Hepatocyte (in vitro differentiated cells): ENCODE measurements around the gene SRBD1. TPM values are rescaled to one million over a fixed set of nuclear protein-coding genes. Genes with fewer than 3 reads are reported as not detected.

ENCODE experiments used
- DNase-seq: peaks from one replicate; pipeline ENCODE4 v3.0.0-alpha.2; 2016; ENCODE audit warnings: low spot score
- H2AFZ ChIP-seq: fragments of 200-600 bp; sonication (generic); 2 replicates; pipeline ENCODE4 v1.6.0; 2016; ENCODE audit warnings: antibody characterized with exemption, mild to moderate bottlenecking
- H3K27ac ChIP-seq: fragments of 200-600 bp; sonication (generic); 2 replicates; pipeline ENCODE4 v1.5.1; 2016; ENCODE audit warnings: mild to moderate bottlenecking
- H3K27me3 ChIP-seq: fragments of 200-600 bp; sonication (generic); 2 replicates; pipeline ENCODE4 v1.6.1; 2016
- H3K36me3 ChIP-seq: fragments of 200-600 bp; sonication (generic); replicated peaks from 2 replicates; pipeline ENCODE4 v1.5.1; 2016; ENCODE audit warnings: low read depth; ENCODE audit not compliant: insufficient read depth
- H3K4me1 ChIP-seq: fragments of 200-600 bp; sonication (generic); 2 replicates; pipeline ENCODE4 v1.5.1; 2016; ENCODE audit warnings: mild to moderate bottlenecking, moderate library complexity; ENCODE audit not compliant: insufficient read depth
- H3K4me2 ChIP-seq: fragments of 200-600 bp; sonication (generic); 2 replicates; pipeline ENCODE4 v1.6.0; 2016
- H3K4me3 ChIP-seq: fragments of 200-600 bp; sonication (generic); 2 replicates; pipeline ENCODE4 v1.5.1; 2016; ENCODE audit warnings: mild to moderate bottlenecking
- H3K79me2 ChIP-seq: fragments of 200-600 bp; sonication (generic); 2 replicates; pipeline ENCODE4 v1.6.0; 2017; ENCODE audit warnings: mild to moderate bottlenecking
- H3K9me2 ChIP-seq: fragments of 200-600 bp; sonication (generic); replicated peaks from 2 replicates; pipeline ENCODE4 v1.6.0; 2017; ENCODE audit warnings: mild to moderate bottlenecking; ENCODE audit not compliant: insufficient read depth
- H3K9me3 ChIP-seq: fragments of 200-600 bp; sonication (generic); 2 replicates; pipeline ENCODE4 v1.5.1; 2016; ENCODE audit warnings: low read depth, mild to moderate bottlenecking
- H4K20me1 ChIP-seq: fragments of 200-600 bp; sonication (generic); 2 replicates; pipeline ENCODE4 v1.6.0; 2016; ENCODE audit warnings: mild to moderate bottlenecking; ENCODE audit not compliant: insufficient read depth, poor library complexity, severe bottlenecking
- EZH2 ChIP-seq: fragments of 200-600 bp; sonication (generic); IDR thresholded peaks from 2 replicates; pipeline ENCODE4 v1.6.1; 2016; ENCODE audit warnings: antibody characterized with exemption, mild to moderate bottlenecking, borderline replicate concordance
- EZH2phosphoT487 ChIP-seq: fragments of 200-600 bp; sonication (generic); IDR thresholded peaks from one replicate; pipeline ENCODE4 v1.6.1; 2018; ENCODE audit warnings: antibody characterized with exemption, mild to moderate bottlenecking, low read depth, moderate library complexity; ENCODE audit not compliant: unreplicated experiment, severe bottlenecking
- WGBS: methylation state at CpG from one replicate; pipeline ENCODE4 v1.1.6; 2016; ENCODE audit warnings: low lambda C conversion rate; ENCODE audit errors: missing lambda C conversion rate; 5-methylcytosine and 5-hydroxymethylcytosine counted together
- polyA plus RNA-seq: library from polyadenylated mRNA; unstranded; fragments of >200 nt; fragmentation: Nextera tagmentation; extraction: Ambion mirVana; gene quantifications from 2 replicates; pipeline ENCODE4 v1.2.1, GENCODE V29; 2016
- total RNA-seq: library from RNA; depleted of rRNA; stranded (reverse); fragments of >200 nt; gene quantifications from 2 replicates; pipeline ENCODE4 v1.2.3, GENCODE V29; 2014
- TF ChIP-seq, protein P1 (sequence below): fragments of 200-600 bp; sonication (generic); IDR thresholded peaks from 2 replicates; pipeline ENCODE4 v1.5.1; 2016; ENCODE audit warnings: antibody characterized with exemption, mild to moderate bottlenecking; ENCODE audit not compliant: poor library complexity

Gene SRBD1
- total and polyA plus RNA-seq, 2 experiments from 2014 or later = 6.7 to 16.6 TPM

DNA sequence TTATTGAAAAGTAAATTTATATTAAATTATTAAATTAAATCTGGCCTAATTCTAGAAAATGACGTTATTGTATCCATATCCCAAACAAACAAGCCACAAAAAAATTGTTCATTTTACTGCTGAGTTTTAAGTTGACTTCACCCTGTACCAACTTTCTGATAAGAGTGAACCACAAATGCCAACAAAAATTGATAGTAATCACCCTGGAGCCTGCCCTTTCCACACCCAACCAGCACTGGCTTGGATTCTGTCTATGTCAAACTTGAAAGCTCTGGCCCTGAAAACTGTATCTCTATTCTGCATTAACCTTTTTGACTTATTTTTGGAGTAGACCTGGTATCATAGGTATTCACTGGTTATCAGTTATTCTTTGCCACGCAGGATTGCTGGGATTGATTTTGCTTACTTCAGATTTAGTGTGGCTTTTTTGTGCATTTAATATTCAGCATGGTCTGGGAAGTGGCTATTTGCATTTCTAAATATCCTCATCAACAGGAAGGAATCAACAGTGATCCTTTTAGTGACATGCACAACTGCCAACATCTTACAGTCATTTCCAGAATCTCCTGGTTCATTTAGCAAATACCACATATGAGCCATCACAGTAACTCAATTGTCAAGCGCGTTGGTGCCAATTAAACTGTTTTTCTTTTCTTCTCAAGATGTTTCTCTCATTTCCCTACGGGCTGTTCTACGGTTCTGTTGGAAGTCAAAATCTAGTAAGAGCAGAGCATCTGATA is 11.4 kb upstream of the SRBD1 start:
- H3K9me3 ChIP-seq = no peaks in the 10 kb centered on the region
- H2AFZ ChIP-seq = no peak overlapping the region
- no peak overlapping the region for H3K27ac ChIP-seq
- H3K4me2 ChIP-seq = no peak overlapping the region
- H3K9me2 ChIP-seq = no peaks in the 10 kb centered on the region
- TF ChIP-seq EZH2phosphoT487 (no peak), EZH2 (no peak)
- TF ChIP-seq, protein P1, sequence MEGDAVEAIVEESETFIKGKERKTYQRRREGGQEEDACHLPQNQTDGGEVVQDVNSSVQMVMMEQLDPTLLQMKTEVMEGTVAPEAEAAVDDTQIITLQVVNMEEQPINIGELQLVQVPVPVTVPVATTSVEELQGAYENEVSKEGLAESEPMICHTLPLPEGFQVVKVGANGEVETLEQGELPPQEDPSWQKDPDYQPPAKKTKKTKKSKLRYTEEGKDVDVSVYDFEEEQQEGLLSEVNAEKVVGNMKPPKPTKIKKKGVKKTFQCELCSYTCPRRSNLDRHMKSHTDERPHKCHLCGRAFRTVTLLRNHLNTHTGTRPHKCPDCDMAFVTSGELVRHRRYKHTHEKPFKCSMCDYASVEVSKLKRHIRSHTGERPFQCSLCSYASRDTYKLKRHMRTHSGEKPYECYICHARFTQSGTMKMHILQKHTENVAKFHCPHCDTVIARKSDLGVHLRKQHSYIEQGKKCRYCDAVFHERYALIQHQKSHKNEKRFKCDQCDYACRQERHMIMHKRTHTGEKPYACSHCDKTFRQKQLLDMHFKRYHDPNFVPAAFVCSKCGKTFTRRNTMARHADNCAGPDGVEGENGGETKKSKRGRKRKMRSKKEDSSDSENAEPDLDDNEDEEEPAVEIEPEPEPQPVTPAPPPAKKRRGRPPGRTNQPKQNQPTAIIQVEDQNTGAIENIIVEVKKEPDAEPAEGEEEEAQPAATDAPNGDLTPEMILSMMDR = no peak
- 90% methylated on average over 6 of the region's 6 CpGs for WGBS
- H3K4me3 ChIP-seq = no peak overlapping the region
- H3K4me1 ChIP-seq = peaks cover 9% of the 10 kb centered on the region
- no peaks in the 10 kb centered on the region for H3K79me2 ChIP-seq
- H3K27me3 ChIP-seq = no peaks in the 10 kb centered on the region
- no peak for DNase-seq
- H4K20me1 ChIP-seq = no peaks in the 10 kb centered on the region
- H3K36me3 ChIP-seq = no peaks in the 10 kb centered on the region

DNA sequence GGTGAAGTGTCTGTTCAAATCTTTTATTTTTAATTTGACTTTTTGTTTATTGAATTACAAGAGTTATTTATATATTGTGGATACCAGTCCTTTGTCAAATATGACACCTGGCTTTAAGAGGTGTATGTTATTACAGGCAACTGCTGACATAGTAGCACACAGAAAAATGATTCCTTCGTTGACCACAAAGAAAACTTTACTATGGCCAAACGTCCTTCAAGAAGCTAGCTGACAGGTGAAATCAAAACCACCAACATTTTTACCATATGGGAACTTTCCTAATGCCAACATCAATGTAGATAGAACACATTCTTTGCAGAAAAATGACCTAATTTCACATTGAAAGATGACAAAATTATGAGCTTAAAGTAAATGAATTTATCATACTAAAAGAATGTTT is 6.4 kb upstream of the SRBD1 start:
- no peaks in the 10 kb centered on the region for H3K36me3 ChIP-seq
- H3K4me3 ChIP-seq = no peak overlapping the region
- H4K20me1 ChIP-seq = no peaks in the 10 kb centered on the region
- no peak overlapping the region for H2AFZ ChIP-seq
- no peaks in the 10 kb centered on the region for H3K9me2 ChIP-seq
- TF ChIP-seq EZH2 (no peak), EZH2phosphoT487 (no peak)
- TF ChIP-seq, protein P1 = no peak
- H3K79me2 ChIP-seq = no peaks in the 10 kb centered on the region
- no peaks in the 10 kb centered on the region for H3K27me3 ChIP-seq
- H3K4me1 ChIP-seq = no peaks in the 10 kb centered on the region
- no peak overlapping the region for H3K27ac ChIP-seq
- no peak overlapping the region for H3K4me2 ChIP-seq
- 75% methylated on average over 2 of the region's 2 CpGs for WGBS
- DNase-seq = no peak
- no peaks in the 10 kb centered on the region for H3K9me3 ChIP-seq

DNA sequence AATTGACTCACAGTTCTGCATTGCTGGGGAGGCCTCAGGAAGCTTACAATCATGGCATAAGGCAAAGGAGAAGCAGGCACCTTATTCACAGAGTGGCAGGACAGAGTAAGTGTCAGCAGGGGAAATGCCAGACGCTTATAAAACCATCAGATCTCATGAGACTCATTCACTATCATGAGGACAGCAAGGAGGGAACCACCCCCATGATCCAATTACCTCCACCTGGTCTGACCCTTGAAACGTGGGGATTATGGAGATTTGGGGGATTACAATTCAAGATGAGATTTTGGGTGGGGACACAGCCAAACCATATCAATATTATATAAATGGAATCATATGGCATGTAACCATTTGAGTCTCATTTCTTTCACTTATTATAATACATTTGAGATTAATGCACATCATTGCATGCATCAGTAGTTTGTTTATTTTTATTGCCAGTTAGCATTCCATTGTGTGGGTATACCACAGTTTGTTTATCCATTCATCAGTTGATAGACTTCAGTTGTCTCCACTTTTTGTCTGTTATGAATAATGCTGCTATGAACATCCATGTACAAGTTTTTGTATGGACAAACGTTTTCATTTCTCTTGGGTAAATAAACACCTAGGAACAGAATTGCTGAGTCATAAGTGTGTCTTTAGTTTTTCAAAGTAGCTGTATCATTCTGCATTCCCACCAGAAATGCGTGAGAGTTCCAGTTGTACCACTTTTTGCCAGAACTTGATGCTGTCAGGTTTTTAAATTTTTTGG is 5.8 kb upstream of the SRBD1 start:
- Histone ChIP-seq H4K20me1 (no peaks in the 10 kb centered on the region), H3K27me3 (no peaks in the 10 kb centered on the region), H3K27ac (no peak overlapping the region), H3K4me1 (no peaks in the 10 kb centered on the region), H2AFZ (no peak overlapping the region), H3K36me3 (no peaks in the 10 kb centered on the region), H3K4me3 (no peak overlapping the region), H3K4me2 (no peak overlapping the region), H3K9me2 (no peaks in the 10 kb centered on the region), H3K9me3 (no peaks in the 10 kb centered on the region), H3K79me2 (no peaks in the 10 kb centered on the region)
- TF ChIP-seq, protein P1 = no peak
- TF ChIP-seq EZH2 (no peak), EZH2phosphoT487 (no peak)
- 47% methylated on average over 4 of the region's 4 CpGs for WGBS
- DNase-seq = no peak
